K562 (cell line): ENCODE data around the gene POLR3K. TPM values are rescaled to one million over a fixed set of nuclear protein-coding genes. Genes with fewer than 3 reads are reported as not detected.

Experiments used
- ATAC-seq: fragments of 200-7000 bp; cut with Tn5 transposase; 3 replicates; pipeline ENCODE4 v1.9.1; 2020; ENCODE audit warnings: moderate library complexity
- BruUV-seq: library from RNA; stranded (reverse); fragments of 400-500 nt; replicated peaks from 2 replicates; lab custom pipeline; 2021; lab: Mats Ljungman, UMichigan
- CTCF ChIA-PET: fragments of 300-600 bp; formaldehyde crosslinking; extraction: SDS; loops from one replicate; lab custom pipeline; 2021; ENCODE audit warnings: low intra/inter-chr PET ratio; lab: Yijun Ruan, JAX
- POLR2A ChIA-PET: fragments of 300-600, 350-650 bp; sonication (Branson Sonifier 250); formaldehyde crosslinking; extraction: SDS; loops from one replicate; lab custom pipeline; 2021; ENCODE audit warnings: antibody characterized with exemption, inconsistent platforms; lab: Yijun Ruan, JAX
- DNase-seq, 4 experiments: peaks; one replicate each; pipeline versions ENCODE4 v3.0.0 to v3.0.0-alpha.2; 2011 to 2018; ENCODE audit warnings: low spot score in 3 of 4, mixed read lengths in 3 of 4; ENCODE audit errors: extremely low read depth in 1 of 4
- FAIRE-seq: peaks from 2 replicates; lab custom pipeline; 2011; peaks lifted over from hg19 to GRCh38; lab: Jason Lieb, UNC
- H2AFZ ChIP-seq: 2 replicates; pipeline ENCODE4 v1.6.0; 2011; ENCODE audit warnings: low read depth, low read length, control low read depth, inconsistent platforms
- H3K27ac ChIP-seq: fragments of 200-600 bp; 3 replicates; pipeline ENCODE4 v1.8.0; 2011; ENCODE audit warnings: low read depth, mild to moderate bottlenecking, control low read depth, inconsistent platforms, low read length, moderate library complexity, mixed read lengths; ENCODE audit errors: extremely low read depth
- H3K27me3 ChIP-seq, 2 experiments: fragments of 300-600 bp in 1 of 2; 2 replicates in 1 of 2; 3 replicates in 1 of 2; pipeline versions ENCODE4 v1.6.0 to v1.8.0; 2011; ENCODE audit warnings: inconsistent platforms in 2 of 2, low read length in 2 of 2, mild to moderate bottlenecking in 1 of 2, mixed read lengths in 1 of 2, moderate library complexity in 1 of 2; ENCODE audit not compliant: control insufficient read depth in 2 of 2, insufficient read depth in 2 of 2
- H3K36me3 ChIP-seq: fragments of 300-600 bp; 3 replicates; pipeline ENCODE4 v1.8.0; 2011; ENCODE audit warnings: mild to moderate bottlenecking, low read length, inconsistent platforms; ENCODE audit not compliant: control insufficient read depth, insufficient read depth
- H3K4me1 ChIP-seq, 2 experiments: fragments of 200-600 bp in 1 of 2; replicated peaks in 1 of 2; 2 replicates in 1 of 2; 3 replicates in 1 of 2; pipeline versions ENCODE4 v1.5.1 to v1.8.0; 2011; ENCODE audit warnings: inconsistent platforms in 2 of 2, low read length in 2 of 2, mild to moderate bottlenecking in 1 of 2, mixed read lengths in 1 of 2, moderate library complexity in 1 of 2; ENCODE audit not compliant: control insufficient read depth in 2 of 2, insufficient read depth in 2 of 2
- H3K4me2 ChIP-seq: 2 replicates; pipeline ENCODE4 v1.6.1; 2011; ENCODE audit warnings: low read length, control low read depth, inconsistent platforms, mixed read lengths; ENCODE audit not compliant: insufficient read depth
- H3K4me3 ChIP-seq: fragments of 200-600 bp; sonication (generic), shearing (Covaris generic); 2 replicates; pipeline ENCODE4 v1.5.1; 2016; ENCODE audit warnings: control low read depth, inconsistent platforms
- H3K79me2 ChIP-seq: fragments of 200-600 bp; 3 replicates; pipeline ENCODE4 v1.8.0; 2011; ENCODE audit warnings: low read length, inconsistent platforms; ENCODE audit not compliant: control insufficient read depth, insufficient read depth
- H3K9ac ChIP-seq, 2 experiments: 2 replicates each; pipeline versions ENCODE4 v1.6.0 to v1.6.1; 2011; ENCODE audit warnings: low read depth in 2 of 2, low read length in 2 of 2, control low read depth in 1 of 2, inconsistent platforms in 1 of 2, mild to moderate bottlenecking in 1 of 2, mixed read lengths in 1 of 2; ENCODE audit not compliant: insufficient read depth in 1 of 2
- H3K9me1 ChIP-seq: one replicate; pipeline ENCODE4 v1.6.0; 2011; ENCODE audit warnings: inconsistent platforms, mild to moderate bottlenecking, low read length, moderate library complexity; ENCODE audit not compliant: control insufficient read depth, insufficient read depth
- H3K9me3 ChIP-seq: replicated peaks from 2 replicates; pipeline ENCODE4 v1.5.1; 2011; ENCODE audit warnings: low read depth, low read length, inconsistent platforms; ENCODE audit not compliant: control insufficient read depth, insufficient read depth
- H4K20me1 ChIP-seq: replicated peaks from 2 replicates; pipeline ENCODE4 v1.6.1; 2011; ENCODE audit warnings: low read length, inconsistent platforms, mixed read lengths; ENCODE audit not compliant: control insufficient read depth, insufficient read depth
- E2F3 ChIP-seq: fragments of 250-450 bp; sonication (Bioruptor Pico); IDR thresholded peaks from 2 replicates; pipeline ENCODE4 v1.4.0; 2020; ENCODE audit warnings: mild to moderate bottlenecking
- FOXP1 ChIP-seq: sonication (generic); formaldehyde crosslinking; IDR thresholded peaks from 2 replicates; pipeline ENCODE4 v1.8.0; 2022; ENCODE audit warnings: mild to moderate bottlenecking, missing genetic modification reagents
- HIVEP1 ChIP-seq: fragments of 250-450 bp; sonication (Bioruptor Pico); IDR thresholded peaks from 2 replicates; pipeline ENCODE4 v1.4.0; 2020; ENCODE audit warnings: mild to moderate bottlenecking
- L3MBTL2 ChIP-seq: fragments of 450-650 bp; IDR thresholded peaks from 2 replicates; pipeline ENCODE4 v1.6.1; 2016; ENCODE audit warnings: mild to moderate bottlenecking, moderate library complexity
- MXD1 ChIP-seq: fragments of 250-450 bp; sonication (Bioruptor Pico); IDR thresholded peaks from 2 replicates; pipeline ENCODE4 v1.8.0; 2021; ENCODE audit warnings: borderline replicate concordance, mild to moderate bottlenecking, moderate library complexity; ENCODE audit not compliant: poor library complexity, severe bottlenecking
- NCOR1 ChIP-seq: fragments of 450-650 bp; IDR thresholded peaks from 2 replicates; pipeline ENCODE4 v1.6.1; 2016; ENCODE audit warnings: mild to moderate bottlenecking, moderate library complexity
- NONO ChIP-seq, 2 experiments: fragments of 200-400 bp in 1 of 2; fragments of 450-650 bp in 1 of 2; formaldehyde crosslinking in 1 of 2; IDR thresholded peaks; 2 replicates each; pipeline ENCODE4 v1.6.1; 2017; ENCODE audit warnings: low read depth in 2 of 2, mild to moderate bottlenecking in 2 of 2, moderate library complexity in 2 of 2, low read length in 1 of 2
- SAFB ChIP-seq: fragments of 200-400 bp; formaldehyde crosslinking; IDR thresholded peaks from 2 replicates; pipeline ENCODE4 v1.6.1; 2017; ENCODE audit warnings: low read depth, low read length, borderline replicate concordance
- ZNF146 ChIP-seq: IDR thresholded peaks from one replicate; pipeline ENCODE4 v1.6.1; 2018; ENCODE audit warnings: missing compliant biosample characterization; ENCODE audit not compliant: unreplicated experiment
- ZNF311 ChIP-seq: fragments of 250-450 bp; sonication (Bioruptor Pico); IDR thresholded peaks from 2 replicates; pipeline ENCODE4 v1.4.0; 2020; ENCODE audit warnings: mild to moderate bottlenecking, moderate library complexity
- WGBS: fragments of 100-300 bp; shearing (Covaris generic); methylation state at CpG from one replicate; pipeline ENCODE4 v1.1.6; 2016; ENCODE audit warnings: low coverage, mixed read lengths; ENCODE audit not compliant: insufficient coverage; ENCODE audit errors: missing lambda C conversion rate; 5-methylcytosine and 5-hydroxymethylcytosine counted together
- in situ Hi-C: fragments of 300-500 bp; cut with MboI; formaldehyde crosslinking; loops from 4 replicates; pipeline ENCODE4 v1.15.0; 2018; ENCODE audit warnings: inconsistent platforms, mixed read lengths
- intact Hi-C: fragments of 100-400 bp; cut with micrococcal nuclease; formaldehyde crosslinking; loops from 2 replicates; pipeline ENCODE4 v1.14.2; 2022
- polyA plus RNA-seq, 8 experiments: library from polyadenylated mRNA; depleted of rRNA in 4 of 8; stranded (reverse) in 5 of 8; unstranded in 3 of 8; fragments of >200 nt; fragmentation: Nextera tagmentation in 2 of 8; fragmentation: Illumina TruSeq in 1 of 8; extraction: Ambion mirVana in 2 of 8; extraction: Trizol in 1 of 8; gene quantifications; 2 replicates each; pipeline versions ENCODE4 v1.2.1 to v1.2.3, GENCODE V29; 2011 to 2014; ENCODE audit warnings: inconsistent platforms in 1 of 8, missing spikeins in 1 of 8
- total RNA-seq, 7 experiments: library from RNA; depleted of rRNA in 6 of 7; stranded (reverse); fragments of >200 nt in 6 of 7; fragmentation: Illumina TruSeq in 2 of 7; extraction: Trizol in 2 of 7; gene quantifications; 2 replicates each; pipeline versions ENCODE4 v1.2.1 to v1.2.3, GENCODE V29; 2011 to 2021; ENCODE audit warnings: low replicate concordance in 1 of 7
- TF ChIP-seq, protein P1 (sequence below): sonication (generic); formaldehyde crosslinking; IDR thresholded peaks from 2 replicates; pipeline ENCODE4 v1.8.0; 2022; ENCODE audit warnings: missing genetic modification reagents, mild to moderate bottlenecking, moderate library complexity, borderline replicate concordance
- TF ChIP-seq, protein P2 (sequence below): fragments of 250-450 bp; sonication (Bioruptor Pico); IDR thresholded peaks from 2 replicates; pipeline ENCODE4 v1.8.0; 2022; ENCODE audit warnings: inconsistent platforms, mild to moderate bottlenecking, moderate library complexity, borderline replicate concordance
- TF ChIP-seq, protein P3 (sequence below): sonication (generic); formaldehyde crosslinking; IDR thresholded peaks from 2 replicates; pipeline ENCODE4 v1.5.0; 2020; ENCODE audit warnings: missing genetic modification reagents
- TF ChIP-seq, protein P4 (sequence below), 2 experiments: fragments of 450-650 bp; conservative IDR thresholded peaks; 2 replicates each; pipeline ENCODE4 v1.6.1; 2017; ENCODE audit warnings: mild to moderate bottlenecking in 2 of 2, moderate library complexity in 2 of 2

The POLR3K gene
- total and polyA plus RNA-seq, 9 of the 15 experiments (the other 6 are each of a cell fraction or from before 2014, with no cell fraction given): 42.1 to 315 (median 86.7) TPM

DNA sequence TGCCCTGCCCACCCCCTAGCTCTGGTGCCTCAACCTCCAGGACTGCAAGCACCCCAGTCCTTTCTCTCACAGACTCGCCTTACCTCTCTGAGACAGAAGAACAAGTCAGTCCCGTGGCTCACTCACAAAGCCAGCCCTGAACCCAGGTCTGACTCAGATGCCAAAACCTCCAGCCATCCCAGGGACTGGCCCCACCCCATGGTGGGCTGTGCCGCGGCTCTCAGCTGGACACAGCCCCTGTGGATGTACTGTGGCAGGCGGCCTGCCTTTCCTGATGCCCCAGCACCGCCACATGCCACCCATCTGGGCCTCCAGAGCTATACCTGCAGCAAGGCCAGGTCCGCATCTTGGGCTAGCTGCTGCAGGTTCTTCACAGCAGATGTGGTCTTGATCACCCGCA lies 44.4 kb upstream of the POLR3K start (continued):
- no peak for TF ChIP-seq MXD1 (CRISPR knock-in tag)
- no peak for TF ChIP-seq E2F3 (CRISPR knock-in tag)
- no peak for TF ChIP-seq NONO (IDR thresholded peaks at IDR 0.05; ENCODE audit: low read depth in 2 of 2, low read length in 1 of 2)
- TF ChIP-seq, protein P1, sequence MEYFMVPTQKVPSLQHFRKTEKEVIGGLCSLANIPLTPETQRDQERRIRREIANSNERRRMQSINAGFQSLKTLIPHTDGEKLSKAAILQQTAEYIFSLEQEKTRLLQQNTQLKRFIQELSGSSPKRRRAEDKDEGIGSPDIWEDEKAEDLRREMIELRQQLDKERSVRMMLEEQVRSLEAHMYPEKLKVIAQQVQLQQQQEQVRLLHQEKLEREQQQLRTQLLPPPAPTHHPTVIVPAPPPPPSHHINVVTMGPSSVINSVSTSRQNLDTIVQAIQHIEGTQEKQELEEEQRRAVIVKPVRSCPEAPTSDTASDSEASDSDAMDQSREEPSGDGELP (CRISPR knock-in tag): no peak
- TF ChIP-seq ZNF146 (CRISPR knock-in tag): no peak
- TF ChIP-seq ZNF311 (CRISPR knock-in tag): no peak
- TF ChIP-seq, all 486 proteins: peak for 0

- H3K9me3 ChIP-seq: no peaks in the 10 kb centered on the region
- H2AFZ ChIP-seq: no peak overlapping the region
- no peak overlapping the region for H3K4me2 ChIP-seq
- BruUV-seq: no TSS peak
- DNase-seq (peak; percentile 96 to 97 (median 96)), ATAC-seq (peak; percentile 98), FAIRE-seq (peak; percentile 100)
- peaks cover 8 to 49% of the 10 kb centered on the region in 2 experiments; a peak in 4 of 5 replicates for H3K4me1 ChIP-seq
- no peak overlapping the region for H3K9ac ChIP-seq
- 1% methylated on average over 11 of the region's 11 CpGs for WGBS
- H3K36me3 ChIP-seq: peaks cover 39% of the 10 kb centered on the region; the same call in 2 of the 3 replicates
- no peak overlapping the region for H3K27ac ChIP-seq
- CTCF ChIA-PET: interaction anchor here (0.5 to 5.2 kb wide), 6 partner anchors 17 to 84 kb away, joined by 3 to 125 read pairs (median 6); partner anchors contain the start of genes HBQ1 and MPG
- intact Hi-C loops (loop anchor here (1.0 kb wide), 1 partner anchor 32 kb away; no protein-coding TSS in a partner anchor), in situ Hi-C loops (no loop called here)
- H3K79me2 ChIP-seq: no peaks in the 10 kb centered on the region
- no peaks in the 10 kb centered on the region for H3K27me3 ChIP-seq
- H3K4me3 ChIP-seq: no peak overlapping the region
- H3K9me1 ChIP-seq: no peaks in the 10 kb centered on the region
- POLR2A ChIA-PET: interaction anchor here (0.8 to 2.4 kb wide), 7 partner anchors 8 to 83 kb away, joined by 3 to 12 read pairs (median 9); partner anchors contain the start of gene HBQ1
- no peaks in the 10 kb centered on the region for H4K20me1 ChIP-seq
- TF ChIP-seq, protein P2, sequence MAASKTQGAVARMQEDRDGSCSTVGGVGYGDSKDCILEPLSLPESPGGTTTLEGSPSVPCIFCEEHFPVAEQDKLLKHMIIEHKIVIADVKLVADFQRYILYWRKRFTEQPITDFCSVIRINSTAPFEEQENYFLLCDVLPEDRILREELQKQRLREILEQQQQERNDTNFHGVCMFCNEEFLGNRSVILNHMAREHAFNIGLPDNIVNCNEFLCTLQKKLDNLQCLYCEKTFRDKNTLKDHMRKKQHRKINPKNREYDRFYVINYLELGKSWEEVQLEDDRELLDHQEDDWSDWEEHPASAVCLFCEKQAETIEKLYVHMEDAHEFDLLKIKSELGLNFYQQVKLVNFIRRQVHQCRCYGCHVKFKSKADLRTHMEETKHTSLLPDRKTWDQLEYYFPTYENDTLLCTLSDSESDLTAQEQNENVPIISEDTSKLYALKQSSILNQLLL (CRISPR knock-in tag): no peak
- TF ChIP-seq, protein P3, sequence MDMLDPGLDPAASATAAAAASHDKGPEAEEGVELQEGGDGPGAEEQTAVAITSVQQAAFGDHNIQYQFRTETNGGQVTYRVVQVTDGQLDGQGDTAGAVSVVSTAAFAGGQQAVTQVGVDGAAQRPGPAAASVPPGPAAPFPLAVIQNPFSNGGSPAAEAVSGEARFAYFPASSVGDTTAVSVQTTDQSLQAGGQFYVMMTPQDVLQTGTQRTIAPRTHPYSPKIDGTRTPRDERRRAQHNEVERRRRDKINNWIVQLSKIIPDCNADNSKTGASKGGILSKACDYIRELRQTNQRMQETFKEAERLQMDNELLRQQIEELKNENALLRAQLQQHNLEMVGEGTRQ (CRISPR knock-in tag): peak; percentile 77
- TF ChIP-seq SAFB (no peak), L3MBTL2 (peak; percentile 76), NCOR1 (0 out of 2 replicates have a peak, but pooled peaks have one; percentile 22), HIVEP1 (CRISPR knock-in tag) (no peak), FOXP1 (CRISPR knock-in tag) (no peak)
- TF ChIP-seq, protein P4, sequence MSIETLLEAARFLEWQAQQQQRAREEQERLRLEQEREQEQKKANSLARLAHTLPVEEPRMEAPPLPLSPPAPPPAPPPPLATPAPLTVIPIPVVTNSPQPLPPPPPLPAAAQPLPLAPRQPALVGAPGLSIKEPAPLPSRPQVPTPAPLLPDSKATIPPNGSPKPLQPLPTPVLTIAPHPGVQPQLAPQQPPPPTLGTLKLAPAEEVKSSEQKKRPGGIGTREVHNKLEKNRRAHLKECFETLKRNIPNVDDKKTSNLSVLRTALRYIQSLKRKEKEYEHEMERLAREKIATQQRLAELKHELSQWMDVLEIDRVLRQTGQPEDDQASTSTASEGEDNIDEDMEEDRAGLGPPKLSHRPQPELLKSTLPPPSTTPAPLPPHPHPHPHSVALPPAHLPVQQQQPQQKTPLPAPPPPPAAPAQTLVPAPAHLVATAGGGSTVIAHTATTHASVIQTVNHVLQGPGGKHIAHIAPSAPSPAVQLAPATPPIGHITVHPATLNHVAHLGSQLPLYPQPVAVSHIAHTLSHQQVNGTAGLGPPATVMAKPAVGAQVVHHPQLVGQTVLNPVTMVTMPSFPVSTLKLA (conservative IDR thresholded peaks at IDR 0.05): peak; percentile 72 to 84; a peak in 3 of 4 replicates
These were observed 43.5 kb upstream of the POLR3K start for GRCh38 chr16:96935-97381.
